Natural killer cell (primary cell): ENCODE data around the gene PTPRM. TPM values are rescaled to one million over a fixed set of nuclear protein-coding genes. Genes with fewer than 3 reads are reported as not detected.

Experiments used
- ATAC-seq, 3 donors: fragments of 150-1000 bp in 2 of 3; fragments of 200-7000 bp in 1 of 3; cut with Tn5 transposase; 1 replicate in 1 of 3; 2 replicates in 2 of 3; pipeline ENCODE4 v1.10.0; 2021; ENCODE audit warnings: mild to moderate bottlenecking in 2 of 3, moderate library complexity in 2 of 3
- DNase-seq, 2 donors: peaks; one replicate each; pipeline versions ENCODE4 v3.0.0 to v3.0.0-alpha.2; 2013 to 2021; ENCODE audit warnings: mixed read lengths in 1 of 2
- H3K27ac ChIP-seq: one replicate; pipeline ENCODE4 v1.5.1; 2013; ENCODE audit warnings: mild to moderate bottlenecking, low read length
- H3K27me3 ChIP-seq: one replicate; pipeline ENCODE4 v1.6.1; 2013; ENCODE audit warnings: low read length; ENCODE audit not compliant: control insufficient read depth, insufficient read depth
- H3K36me3 ChIP-seq: one replicate; pipeline ENCODE4 v1.6.1; 2013; ENCODE audit warnings: low read length; ENCODE audit not compliant: control insufficient read depth, insufficient read depth
- H3K4me1 ChIP-seq: one replicate; pipeline ENCODE4 v1.6.1; 2013; ENCODE audit warnings: low read length; ENCODE audit not compliant: control insufficient read depth, insufficient read depth
- H3K4me3 ChIP-seq: one replicate; pipeline ENCODE4 v1.5.1; 2013; ENCODE audit warnings: low read length
- H3K9me3 ChIP-seq: one replicate; pipeline ENCODE4 v1.6.1; 2013; ENCODE audit warnings: low read length; ENCODE audit not compliant: control insufficient read depth, insufficient read depth
- H3K27ac Mint-ChIP-seq, 2 donors: one replicate each; pipeline ENCODE4 v1.8.0; 2022; ENCODE audit warnings: mild to moderate bottlenecking in 2 of 2, mixed read lengths in 2 of 2, moderate library complexity in 1 of 2
- H3K27me3 Mint-ChIP-seq, 2 donors: one replicate each; pipeline ENCODE4 v1.8.0; 2022; ENCODE audit warnings: low read depth in 2 of 2, mixed read lengths in 2 of 2
- H3K36me3 Mint-ChIP-seq: one replicate; pipeline ENCODE4 v1.8.0; 2022; ENCODE audit warnings: mixed read lengths
- H3K4me1 Mint-ChIP-seq, 2 donors: one replicate each; pipeline ENCODE4 v1.8.0; 2022; ENCODE audit warnings: mixed read lengths in 2 of 2
- H3K4me3 Mint-ChIP-seq: one replicate; pipeline ENCODE4 v1.8.0; 2022; ENCODE audit warnings: mild to moderate bottlenecking, moderate library complexity, mixed read lengths
- H3K9me3 Mint-ChIP-seq, 2 donors: one replicate each; pipeline ENCODE4 v1.8.0; 2022; ENCODE audit warnings: mixed read lengths in 2 of 2
- WGBS: methylation state at CpG from one replicate; pipeline ENCODE4 v1.1.7; 2013; ENCODE audit warnings: missing lambda C conversion rate; ENCODE audit not compliant: insufficient coverage; 5-methylcytosine and 5-hydroxymethylcytosine counted together
- intact Hi-C: fragments of 100-400 bp; cut with micrococcal nuclease; formaldehyde crosslinking; loops from one replicate; pipeline ENCODE4 v1.14.2; 2022
- total RNA-seq, 4 donors: library from RNA; stranded (reverse); fragments of 120-200 nt in 1 of 4; gene quantifications; one replicate each; pipeline versions ENCODE4 v1.2.3 to v1.2.4, GENCODE V29; 2013 to 2022
- TF ChIP-seq, protein P1 (sequence below): fragments of 200-600 bp; IDR thresholded peaks from one replicate; pipeline ENCODE4 v1.8.0; 2022; ENCODE audit warnings: antibody characterized with exemption

PTPRM gene
- total RNA-seq, 3 donors from 2014 or later (not counting 1 experiment from before 2014, with no cell fraction given): 5.0 to 13.2 (median 12.1) TPM

DNA sequence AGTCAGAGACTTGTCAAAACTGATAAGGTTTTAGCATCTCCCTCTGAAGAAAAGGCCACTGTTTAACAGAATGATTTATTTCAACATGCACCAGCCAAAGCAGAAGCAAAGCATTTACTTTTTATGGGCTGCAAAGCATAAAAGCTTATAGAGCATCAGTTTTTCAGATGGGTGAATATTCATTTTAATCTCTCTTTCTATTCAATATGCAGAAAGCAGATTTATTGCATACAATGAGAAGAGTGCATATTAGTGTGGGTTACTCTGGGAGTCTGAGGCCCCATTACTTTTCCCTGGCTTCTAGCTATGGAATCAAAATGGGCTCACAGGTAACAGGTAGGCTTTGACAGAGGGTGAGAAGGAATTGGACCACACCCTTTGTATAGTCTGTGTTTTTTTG lies 9.0 kb downstream of the PTPRM start:
- Histone ChIP-seq H3K27me3 (no peaks in the 10 kb centered on the region), H3K36me3 (no peaks in the 10 kb centered on the region), H3K9me3 (no peaks in the 10 kb centered on the region), H3K27ac (no peak overlapping the region), H3K4me3 (no peak overlapping the region), H3K4me1 (no peaks in the 10 kb centered on the region)
- DNase-seq (no peak), ATAC-seq (no peak)
- no peak overlapping the region for H3K27ac Mint-ChIP-seq
- H3K4me1 Mint-ChIP-seq: peaks cover 0 to 7% of the 10 kb centered on the region in 2 donors
- intact Hi-C loops: no loop called here
- H3K4me3 Mint-ChIP-seq: no peak overlapping the region
- peaks cover 5 to 8% of the 10 kb centered on the region in 2 donors for H3K27me3 Mint-ChIP-seq
- H3K36me3 Mint-ChIP-seq: no peaks in the 10 kb centered on the region
- TF ChIP-seq, protein P1, sequence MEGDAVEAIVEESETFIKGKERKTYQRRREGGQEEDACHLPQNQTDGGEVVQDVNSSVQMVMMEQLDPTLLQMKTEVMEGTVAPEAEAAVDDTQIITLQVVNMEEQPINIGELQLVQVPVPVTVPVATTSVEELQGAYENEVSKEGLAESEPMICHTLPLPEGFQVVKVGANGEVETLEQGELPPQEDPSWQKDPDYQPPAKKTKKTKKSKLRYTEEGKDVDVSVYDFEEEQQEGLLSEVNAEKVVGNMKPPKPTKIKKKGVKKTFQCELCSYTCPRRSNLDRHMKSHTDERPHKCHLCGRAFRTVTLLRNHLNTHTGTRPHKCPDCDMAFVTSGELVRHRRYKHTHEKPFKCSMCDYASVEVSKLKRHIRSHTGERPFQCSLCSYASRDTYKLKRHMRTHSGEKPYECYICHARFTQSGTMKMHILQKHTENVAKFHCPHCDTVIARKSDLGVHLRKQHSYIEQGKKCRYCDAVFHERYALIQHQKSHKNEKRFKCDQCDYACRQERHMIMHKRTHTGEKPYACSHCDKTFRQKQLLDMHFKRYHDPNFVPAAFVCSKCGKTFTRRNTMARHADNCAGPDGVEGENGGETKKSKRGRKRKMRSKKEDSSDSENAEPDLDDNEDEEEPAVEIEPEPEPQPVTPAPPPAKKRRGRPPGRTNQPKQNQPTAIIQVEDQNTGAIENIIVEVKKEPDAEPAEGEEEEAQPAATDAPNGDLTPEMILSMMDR: no peak
- no peaks in the 10 kb centered on the region for H3K9me3 Mint-ChIP-seq

DNA sequence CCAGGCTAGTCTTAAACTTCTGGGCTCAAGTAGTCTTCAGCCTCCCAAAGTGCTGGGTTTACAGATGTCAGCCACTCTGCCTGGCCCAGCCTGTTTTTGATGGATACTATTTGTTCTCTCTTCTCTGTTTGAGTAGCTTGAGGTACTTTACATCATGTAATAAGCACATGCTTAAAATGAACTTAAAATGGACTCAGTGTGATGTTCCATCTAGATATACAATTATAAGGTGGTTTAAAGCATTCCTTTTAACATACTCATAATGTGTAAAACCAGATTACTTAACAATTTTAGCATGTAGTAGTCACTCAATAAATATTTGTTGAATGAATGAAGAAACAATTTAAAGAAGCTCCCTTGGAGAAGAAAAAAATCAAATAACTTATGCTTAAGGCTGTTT lies 9.6 kb downstream of the PTPRM start:
- no peaks in the 10 kb centered on the region for H3K9me3 Mint-ChIP-seq
- H3K4me3 ChIP-seq: no peak overlapping the region
- no peaks in the 10 kb centered on the region for H3K4me1 ChIP-seq
- no peaks in the 10 kb centered on the region for H3K27me3 ChIP-seq
- intact Hi-C loops: no loop called here
- ATAC-seq (no peak), DNase-seq (no peak)
- no peak overlapping the region for H3K27ac ChIP-seq
- no peak overlapping the region for H3K4me3 Mint-ChIP-seq
- H3K36me3 Mint-ChIP-seq: no peaks in the 10 kb centered on the region
- peaks cover 0 to 7% of the 10 kb centered on the region in 2 donors for H3K4me1 Mint-ChIP-seq
- peaks cover 5 to 8% of the 10 kb centered on the region in 2 donors for H3K27me3 Mint-ChIP-seq
- no peak overlapping the region for H3K27ac Mint-ChIP-seq
- H3K36me3 ChIP-seq: no peaks in the 10 kb centered on the region
- no peaks in the 10 kb centered on the region for H3K9me3 ChIP-seq
- TF ChIP-seq, protein P1: no peak

DNA sequence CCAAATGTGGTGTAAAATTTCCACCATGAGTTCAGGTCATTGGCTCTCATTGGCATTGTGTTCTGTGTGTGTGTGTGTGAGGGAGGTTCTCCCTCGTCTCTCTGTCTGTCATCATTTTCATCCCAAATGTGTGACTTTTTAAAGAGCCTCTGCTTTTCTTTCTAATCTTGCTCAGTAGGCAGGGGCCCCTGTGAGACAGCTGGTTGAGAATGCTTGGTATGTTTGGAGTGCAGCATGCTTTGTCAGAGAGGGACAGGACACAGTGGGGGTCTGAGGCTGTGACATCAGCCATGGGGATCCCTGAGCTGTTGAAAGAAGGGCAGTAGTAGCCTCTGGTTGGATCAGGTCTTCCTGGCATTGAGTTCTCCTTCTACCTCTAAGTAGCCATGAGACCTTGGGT lies 10.6 kb downstream of the PTPRM start:
- no peak overlapping the region for H3K27ac ChIP-seq

More for the DNA sequence above, 10.6 kb downstream of the PTPRM start:
- TF ChIP-seq, protein P1: no peak
- Mint-ChIP-seq H3K9me3 (no peaks in the 10 kb centered on the region), H3K4me1 (peaks cover 0 to 6% of the 10 kb centered on the region in 2 donors), H3K4me3 (no peak overlapping the region), H3K27me3 (peaks cover 5 to 6% of the 10 kb centered on the region in 2 donors), H3K27ac (no peak overlapping the region), H3K36me3 (no peaks in the 10 kb centered on the region)
- Histone ChIP-seq H3K27me3 (no peaks in the 10 kb centered on the region), H3K4me3 (no peak overlapping the region), H3K9me3 (no peaks in the 10 kb centered on the region), H3K4me1 (no peaks in the 10 kb centered on the region), H3K36me3 (no peaks in the 10 kb centered on the region)
- intact Hi-C loops: no loop called here
- no peak for DNase-seq
- 83% methylated on average over 1 of the region's 1 CpG for WGBS
- ATAC-seq: no peak
